Spleen (tissue), 11 donors: ENCODE results near the gene ITGB4. TPM values are rescaled to one million over a fixed set of nuclear protein-coding genes. Genes with fewer than 3 reads are reported as not detected.

ENCODE experiments used
- DNase-seq: peaks from one replicate; pipeline ENCODE4 v3.0.0-alpha.2; 2020
- H3K27ac ChIP-seq, 8 donors: fragments of 200-600 bp; sonication (generic) in 7 of 8; 1 replicate in 4 of 8; 2 replicates in 4 of 8; pipeline versions ENCODE4 v1.5.0 to v1.8.0; 2016 to 2021; ENCODE audit warnings: inconsistent platforms in 4 of 8, mild to moderate bottlenecking in 4 of 8, moderate library complexity in 1 of 8
- H3K27me3 ChIP-seq, 7 donors: fragments of 200-600 bp; sonication (generic) in 6 of 7; replicated peaks in 1 of 7; 1 replicate in 4 of 7; 2 replicates in 3 of 7; pipeline versions ENCODE4 v1.5.0 to v1.8.0; 2016 to 2021; ENCODE audit warnings: inconsistent platforms in 3 of 7, mild to moderate bottlenecking in 1 of 7
- H3K36me3 ChIP-seq, 6 donors: fragments of 200-600 bp; sonication (generic) in 5 of 6; 1 replicate in 4 of 6; 2 replicates in 2 of 6; pipeline versions ENCODE4 v1.5.0 to v1.8.0; 2016 to 2021; ENCODE audit warnings: inconsistent platforms in 2 of 6
- H3K4me1 ChIP-seq, 6 donors: fragments of 200-600 bp; sonication (generic) in 5 of 6; 1 replicate in 3 of 6; 2 replicates in 3 of 6; pipeline versions ENCODE4 v1.5.0 to v1.8.0; 2016 to 2021; ENCODE audit warnings: inconsistent platforms in 3 of 6
- H3K4me3 ChIP-seq, 8 donors: fragments of 200-600 bp; sonication (generic) in 7 of 8; 1 replicate in 4 of 8; 2 replicates in 4 of 8; pipeline versions ENCODE4 v1.5.0 to v1.8.0; 2016 to 2021; ENCODE audit warnings: inconsistent platforms in 4 of 8, mild to moderate bottlenecking in 4 of 8, moderate library complexity in 2 of 8
- H3K9me3 ChIP-seq, 8 donors: fragments of 200-600 bp; sonication (generic) in 7 of 8; 1 replicate in 4 of 8; 2 replicates in 4 of 8; pipeline versions ENCODE4 v1.5.0 to v1.8.0; 2016 to 2021; ENCODE audit warnings: inconsistent platforms in 4 of 8
- CTCF ChIP-seq, 11 experiments: fragments of 200-600 bp in 7 of 11; fragments of 450-650 bp in 4 of 11; sonication (generic) in 4 of 11; IDR thresholded peaks in 8 of 11; conservative IDR thresholded peaks in 3 of 11; 1 replicate in 7 of 11; 2 replicates in 4 of 11; pipeline versions ENCODE4 v1.4.0 to v1.8.0; 2016 to 2021; ENCODE audit warnings: antibody characterized with exemption in 11 of 11, inconsistent platforms in 4 of 11, mild to moderate bottlenecking in 1 of 11
- POLR2A ChIP-seq, 3 donors: fragments of 450-650 bp; IDR thresholded peaks; one replicate each; pipeline ENCODE4 v1.5.1; 2017; ENCODE audit warnings: antibody characterized with exemption in 3 of 3, mild to moderate bottlenecking in 1 of 3
- POLR2AphosphoS5 ChIP-seq, 3 donors: sonication (generic); formaldehyde crosslinking; IDR thresholded peaks; one replicate each; pipeline ENCODE4 v1.5.1; 2017; ENCODE audit warnings: antibody characterized with exemption in 3 of 3
- WGBS, 5 donors: extraction: QIAGEN DNeasy Blood & Tissue Kit in 3 of 5; methylation state at CpG; one replicate each; pipeline versions ENCODE4 v1.1.5 to v1.1.7; 2013 to 2018; 5-methylcytosine and 5-hydroxymethylcytosine counted together
- intact Hi-C: fragments of 100-400 bp; cut with DNase I; formaldehyde crosslinking; loops from one replicate; pipeline ENCODE4 v1.15.0; 2023; ENCODE audit warnings: low total_unique reads
- polyA plus RNA-seq, 3 donors: library from polyadenylated mRNA; stranded (reverse); fragments of 200-250 nt; gene quantifications; one replicate each; pipeline ENCODE4 v1.2.1, GENCODE V29; 2013
- total RNA-seq, 7 donors: library from RNA; depleted of rRNA in 3 of 7; stranded (reverse); fragments of >200 nt in 3 of 7; fragmentation: NEBNext Ultra II Directional in 4 of 7; extraction: Animal tissue kit (Norgen Biotek cat#: 25700) in 4 of 7; gene quantifications; one replicate each; pipeline versions ENCODE4 v1.1.0 to v1.2.1, GENCODE V29; 2016 to 2021
- donor health status: healthy with polysubstance abuse.
- donor health status: DM: no; HTN: no; CAD: no; lungs with moderate emphysema.
- donor health status: DM: no; HTN: no; CAD: no.
- donor health status: Bipolar disorder and iron deficiency.
- donor health status: healthy.
- donor health status: DM: no; HTN: no; CAD: no.
- donor health status: DM: yes; HTN: yes; CAD: no.

The ITGB4 gene
- total and polyA plus RNA-seq, 10 donors: 16.6 to 205 (median 82.6) TPM

DNA sequence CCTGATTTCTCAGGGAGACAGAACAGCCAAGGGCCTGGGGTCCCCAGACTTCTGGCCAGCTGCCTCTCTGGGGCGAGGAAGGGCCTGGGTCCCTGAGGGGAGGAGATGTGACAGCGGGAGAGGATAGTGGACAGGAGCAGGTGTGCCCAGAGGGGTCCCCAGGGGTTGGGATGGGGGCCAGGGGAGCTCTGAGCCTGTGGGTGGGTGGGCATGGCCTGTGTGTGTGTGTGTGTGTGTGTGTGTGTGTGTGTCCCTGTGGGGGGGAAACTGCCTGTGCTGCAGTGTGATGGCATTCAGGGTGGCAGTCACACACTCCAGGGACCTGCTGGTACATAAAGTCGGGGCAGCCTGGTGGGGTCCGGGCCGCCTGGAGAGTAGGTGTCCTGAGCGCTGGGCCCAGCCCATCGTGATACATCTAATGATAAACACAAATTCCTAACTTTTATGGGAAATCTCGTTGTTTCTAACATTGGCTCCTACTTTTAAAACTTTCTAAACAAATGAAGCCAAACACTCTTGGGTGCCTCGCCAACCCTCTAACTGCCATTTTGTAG lies 1.4 kb downstream of the ITGB4 start:
- H3K27ac ChIP-seq: peak overlapping the region; percentile 65 to 93 (median 85)
- intact Hi-C loops: no loop called here

DNA sequence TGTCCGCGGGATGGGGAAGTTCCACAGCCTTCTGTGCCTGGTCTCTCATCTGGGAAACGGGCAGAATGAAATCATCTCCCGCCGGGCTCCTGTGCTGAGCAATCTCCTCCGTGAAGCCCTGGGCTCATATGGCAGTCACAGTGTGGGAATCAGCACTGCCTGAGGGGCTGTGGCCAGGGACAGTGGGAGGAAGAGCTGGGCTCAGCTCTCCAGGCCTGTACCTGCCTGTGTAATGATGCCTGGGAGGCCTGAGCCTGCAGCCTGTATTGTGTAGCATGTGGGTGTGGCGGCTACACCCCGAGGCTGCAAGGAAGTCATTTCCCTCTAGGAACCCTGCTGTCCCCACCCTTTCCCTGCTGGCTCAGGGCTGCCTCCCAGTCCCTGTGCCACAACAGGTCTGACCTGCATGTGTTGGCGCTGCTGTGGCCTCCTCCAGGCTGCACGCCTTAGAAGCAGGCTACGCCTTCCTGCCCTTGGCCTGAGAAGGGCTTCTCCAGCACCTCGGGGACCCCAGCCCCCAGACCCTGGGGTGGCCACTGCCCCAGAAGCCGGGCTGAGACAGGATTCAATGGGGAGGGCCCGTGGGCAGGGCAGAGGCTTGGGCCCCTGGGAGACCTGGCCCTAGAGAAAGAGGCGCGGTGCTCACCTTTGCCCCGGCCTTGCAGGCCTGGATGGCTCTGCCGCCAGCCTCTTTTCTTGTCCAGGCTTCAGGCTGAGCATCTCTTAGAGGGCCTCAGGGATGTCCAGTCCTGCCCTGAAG lies 2.1 kb downstream of the ITGB4 start:
- Histone ChIP-seq H3K4me1 (peaks cover 0 to 55% (median 32%) of the 10 kb centered on the region in 6 donors), H3K4me3 (peak overlapping the region in 6 of 8 donors; percentile 19 to 75 (median 52)), H3K27ac (peak overlapping the region in 7 of 8 donors; percentile 63 to 93 (median 86)), H3K9me3 (no peaks in the 10 kb centered on the region), H3K36me3 (peaks cover 0 to 37% (median 0%) of the 10 kb centered on the region in 6 donors), H3K27me3 (peaks cover 0 to 39% (median 16%) of the 10 kb centered on the region in 7 donors)
- WGBS, 5 donors: 62 to 75% (median 74%) methylated on average over 7 to 18 of the region's 18 CpGs
- intact Hi-C loops: no loop called here
- TF ChIP-seq CTCF (IDR thresholded peaks at IDR 0.05 in 8 of 11, conservative IDR thresholded peaks at IDR 0.05 in 3 of 11) (no peak), POLR2AphosphoS5 (IDR thresholded peaks at IDR 0.05) (peak; percentile 62 to 87 (median 76)), POLR2A (IDR thresholded peaks at IDR 0.05) (peak in 1 of 3 donors; percentile 45)
- no peak for DNase-seq

More for the DNA sequence above, 1.4 kb downstream of the ITGB4 start:
- Histone ChIP-seq H3K4me3 (peak overlapping the region in 7 of 8 donors; percentile 40 to 75 (median 53)), H3K27me3 (peaks cover 0 to 41% (median 16%) of the 10 kb centered on the region in 7 donors), H3K9me3 (no peaks in the 10 kb centered on the region), H3K4me1 (peaks cover 0 to 55% (median 32%) of the 10 kb centered on the region in 6 donors), H3K36me3 (peaks cover 0 to 29% (median 0%) of the 10 kb centered on the region in 6 donors)
- no peak for DNase-seq
- no peak for TF ChIP-seq CTCF (IDR thresholded peaks at IDR 0.05 in 8 of 11, conservative IDR thresholded peaks at IDR 0.05 in 3 of 11)
- no peak for TF ChIP-seq POLR2A (IDR thresholded peaks at IDR 0.05)
- no peak for TF ChIP-seq POLR2AphosphoS5 (IDR thresholded peaks at IDR 0.05)
- 81 to 91% (median 85%) methylated on average over 9 of the region's 9 CpGs for WGBS, 5 donors

- peak; percentile 89 for DNase-seq
- Histone ChIP-seq H3K9me3 (no peaks in the 10 kb centered on the region), H3K27ac (peak overlapping the region in 7 of 8 donors; percentile 63 to 93 (median 86)), H3K4me3 (peak overlapping the region in 2 of 8 donors; percentile 66 to 75), H3K4me1 (peaks cover 0 to 55% (median 32%) of the 10 kb centered on the region in 6 donors), H3K27me3 (peaks cover 0 to 30% (median 16%) of the 10 kb centered on the region in 7 donors), H3K36me3 (peaks cover 0 to 46% (median 2%) of the 10 kb centered on the region in 6 donors)
- intact Hi-C loops: no loop called here
- 65 to 72% (median 71%) methylated on average over 18 to 23 of the region's 23 CpGs for WGBS, 5 donors
- peak; percentile 80 to 89 (median 87) for TF ChIP-seq POLR2AphosphoS5 (IDR thresholded peaks at IDR 0.05)
- TF ChIP-seq POLR2A (IDR thresholded peaks at IDR 0.05): no peak
- TF ChIP-seq CTCF (IDR thresholded peaks at IDR 0.05 in 8 of 11, conservative IDR thresholded peaks at IDR 0.05 in 3 of 11): peak in 1 of 11 experiments; percentile 23
Observed at GRCh38 chr17:75724016-75725003, 3.1 kb downstream of the ITGB4 start.
